MM.1S (cell line): ENCODE data around the gene GARNL3.

Source experiments
- DNase-seq: peaks from one replicate; pipeline ENCODE4 v3.0.0-alpha.2; 2015
- H2AFZ ChIP-seq: fragments of 300-600 bp; sonication (generic); 2 replicates; pipeline ENCODE4 v1.6.0; 2016; ENCODE audit warnings: antibody characterized with exemption, low read length
- H3F3A ChIP-seq: fragments of 300-600 bp; sonication (generic); 2 replicates; pipeline ENCODE4 v1.6.1; 2016; ENCODE audit warnings: mild to moderate bottlenecking, antibody characterized with exemption, low read length, moderate library complexity, mixed read lengths; ENCODE audit not compliant: insufficient read depth
- H3K27ac ChIP-seq: fragments of 300-600 bp; sonication (generic); 2 replicates; pipeline ENCODE4 v1.5.1; 2016; ENCODE audit warnings: mild to moderate bottlenecking, low read length
- H3K27me3 ChIP-seq: fragments of 300-600 bp; sonication (generic); replicated peaks from 2 replicates; pipeline ENCODE4 v1.6.0; 2016; ENCODE audit warnings: low read length; ENCODE audit not compliant: insufficient read depth
- H3K36me3 ChIP-seq: fragments of 300-600 bp; sonication (generic); replicated peaks from 2 replicates; pipeline ENCODE4 v1.6.1; 2016; ENCODE audit warnings: mild to moderate bottlenecking, low read length, mixed read lengths; ENCODE audit not compliant: insufficient read depth
- H3K4me1 ChIP-seq: fragments of 300-600 bp; sonication (generic); 2 replicates; pipeline ENCODE4 v1.6.1; 2016; ENCODE audit warnings: low read length, mixed read lengths
- H3K4me2 ChIP-seq: fragments of 300-600 bp; sonication (generic); 2 replicates; pipeline ENCODE4 v1.6.0; 2016; ENCODE audit warnings: low read depth, low read length
- H3K4me3 ChIP-seq: fragments of 300-600 bp; sonication (generic); 2 replicates; pipeline ENCODE4 v1.5.1; 2016; ENCODE audit warnings: low read length, mixed read lengths
- H3K79me2 ChIP-seq: fragments of 300-600 bp; sonication (generic); 2 replicates; pipeline ENCODE4 v1.6.1; 2016; ENCODE audit warnings: mixed run types, low read length, mixed read lengths
- H3K9ac ChIP-seq: fragments of 300-600 bp; sonication (generic); 2 replicates; pipeline ENCODE4 v1.6.1; 2016; ENCODE audit warnings: low read length, mixed read lengths
- H3K9me2 ChIP-seq: fragments of 300-600 bp; sonication (generic); replicated peaks from 2 replicates; pipeline ENCODE4 v1.6.1; 2016; ENCODE audit warnings: mild to moderate bottlenecking, low read length, mixed read lengths; ENCODE audit not compliant: insufficient read depth
- H3K9me3 ChIP-seq: fragments of 300-600 bp; sonication (generic); replicated peaks from 2 replicates; pipeline ENCODE4 v1.6.1; 2016; ENCODE audit warnings: mild to moderate bottlenecking, low read length, mixed read lengths; ENCODE audit not compliant: insufficient read depth
- H4K20me1 ChIP-seq: fragments of 300-600 bp; sonication (generic); 2 replicates; pipeline ENCODE4 v1.6.1; 2016; ENCODE audit warnings: mild to moderate bottlenecking, low read length, moderate library complexity, mixed read lengths; ENCODE audit not compliant: insufficient read depth
- EZH2 ChIP-seq: fragments of 300-600 bp; sonication (generic); optimal IDR thresholded peaks from 2 replicates; pipeline ENCODE3; 2017; ENCODE audit warnings: low read depth, mild to moderate bottlenecking, antibody characterized with exemption, low read length, mixed read lengths
- EZH2phosphoT487 ChIP-seq: fragments of 300-600 bp; sonication (generic); IDR thresholded peaks from 2 replicates; pipeline ENCODE4 v1.6.1; 2018; ENCODE audit warnings: antibody characterized with exemption, low read length
- TF ChIP-seq, protein P1 (sequence below): fragments of 300-600 bp; sonication (generic); IDR thresholded peaks from 2 replicates; pipeline ENCODE4 v1.5.1; 2016; ENCODE audit warnings: antibody characterized with exemption, low read length, mixed read lengths

Gene GARNL3

DNA sequence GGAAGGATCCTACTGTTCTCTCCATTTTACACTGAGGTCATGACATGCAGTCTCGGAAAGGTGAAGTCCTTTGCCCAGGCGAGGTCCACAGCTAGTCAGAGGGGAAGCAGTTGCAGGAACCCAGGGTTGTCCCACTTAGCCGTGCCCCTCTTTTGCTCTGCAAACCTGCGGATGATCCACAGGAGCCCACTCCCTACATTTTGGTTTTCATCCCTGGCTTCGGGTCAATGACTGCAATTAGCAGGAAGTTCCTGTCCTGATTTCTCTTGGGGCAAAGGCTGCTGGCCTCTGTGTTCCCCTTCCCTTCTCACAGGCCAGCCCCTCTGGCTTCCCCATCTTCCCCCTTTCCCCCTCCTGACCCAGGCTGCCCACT, 133.7 kb downstream of the GARNL3 start:
- H3K27me3 ChIP-seq, result no peaks in the 10 kb centered on the region
- no peaks in the 10 kb centered on the region for H3K36me3 ChIP-seq
- no peaks in the 10 kb centered on the region for H4K20me1 ChIP-seq
- peak overlapping the region; percentile 80 for H2AFZ ChIP-seq
- H3K9me2 ChIP-seq, result no peaks in the 10 kb centered on the region
- no peaks in the 10 kb centered on the region for H3F3A ChIP-seq
- TF ChIP-seq, protein P1, sequence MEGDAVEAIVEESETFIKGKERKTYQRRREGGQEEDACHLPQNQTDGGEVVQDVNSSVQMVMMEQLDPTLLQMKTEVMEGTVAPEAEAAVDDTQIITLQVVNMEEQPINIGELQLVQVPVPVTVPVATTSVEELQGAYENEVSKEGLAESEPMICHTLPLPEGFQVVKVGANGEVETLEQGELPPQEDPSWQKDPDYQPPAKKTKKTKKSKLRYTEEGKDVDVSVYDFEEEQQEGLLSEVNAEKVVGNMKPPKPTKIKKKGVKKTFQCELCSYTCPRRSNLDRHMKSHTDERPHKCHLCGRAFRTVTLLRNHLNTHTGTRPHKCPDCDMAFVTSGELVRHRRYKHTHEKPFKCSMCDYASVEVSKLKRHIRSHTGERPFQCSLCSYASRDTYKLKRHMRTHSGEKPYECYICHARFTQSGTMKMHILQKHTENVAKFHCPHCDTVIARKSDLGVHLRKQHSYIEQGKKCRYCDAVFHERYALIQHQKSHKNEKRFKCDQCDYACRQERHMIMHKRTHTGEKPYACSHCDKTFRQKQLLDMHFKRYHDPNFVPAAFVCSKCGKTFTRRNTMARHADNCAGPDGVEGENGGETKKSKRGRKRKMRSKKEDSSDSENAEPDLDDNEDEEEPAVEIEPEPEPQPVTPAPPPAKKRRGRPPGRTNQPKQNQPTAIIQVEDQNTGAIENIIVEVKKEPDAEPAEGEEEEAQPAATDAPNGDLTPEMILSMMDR, result no peak
- TF ChIP-seq EZH2 (no peak), EZH2phosphoT487 (no peak)
- H3K9me3 ChIP-seq, result no peaks in the 10 kb centered on the region
- peaks cover 12% of the 10 kb centered on the region for H3K79me2 ChIP-seq
- H3K4me1 ChIP-seq, result peaks cover 14% of the 10 kb centered on the region
- H3K9ac ChIP-seq, result peak overlapping the region; percentile 80; the same call in 1 of the 2 replicates
- peak overlapping the region; percentile 98 for H3K4me2 ChIP-seq
- peak overlapping the region; percentile 84 for H3K4me3 ChIP-seq
- H3K27ac ChIP-seq, result no peak overlapping the region
- DNase-seq, result no peak

DNA sequence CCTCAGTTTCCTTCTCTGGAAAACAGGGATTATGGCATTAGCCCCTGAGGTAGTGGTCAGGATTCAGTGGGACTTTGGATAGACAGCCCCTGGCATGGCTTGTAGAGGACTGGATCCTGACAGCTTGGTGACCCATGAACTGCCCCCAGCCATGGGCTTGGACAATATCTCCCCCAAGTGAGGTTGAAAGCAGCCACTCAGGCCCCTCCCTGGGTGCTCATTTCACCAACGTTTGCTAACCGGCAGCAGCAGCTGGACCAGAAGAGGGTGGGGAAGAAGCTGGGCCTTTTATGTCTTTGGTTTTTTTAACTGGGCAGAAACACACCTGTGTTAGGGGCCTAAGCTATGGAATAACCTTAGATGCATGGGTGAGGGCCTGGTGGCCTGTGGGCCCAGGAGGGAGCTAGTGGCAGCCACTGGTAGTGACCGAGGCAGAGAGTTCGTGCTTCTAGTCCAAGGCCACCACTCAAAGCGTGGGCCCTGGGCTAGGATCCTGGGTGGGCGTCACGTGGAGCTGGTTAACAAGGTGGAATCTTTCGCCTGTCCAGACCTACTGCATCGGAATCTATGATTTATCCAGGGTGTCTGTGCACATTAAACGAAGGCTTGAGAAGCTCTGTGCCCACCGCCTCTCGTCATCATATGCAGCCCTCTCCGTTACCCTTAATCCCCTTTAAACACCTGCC, 134.3 kb downstream of the GARNL3 start:
- no peak overlapping the region for H3K27ac ChIP-seq
- H3K9ac ChIP-seq, result no peak overlapping the region
- H3K4me1 ChIP-seq, result peaks cover 14% of the 10 kb centered on the region
- H2AFZ ChIP-seq, result no peak overlapping the region
- H3K9me3 ChIP-seq, result no peaks in the 10 kb centered on the region
- H3K27me3 ChIP-seq, result no peaks in the 10 kb centered on the region
- H4K20me1 ChIP-seq, result no peaks in the 10 kb centered on the region
- no peak for DNase-seq
- H3K36me3 ChIP-seq, result no peaks in the 10 kb centered on the region
- H3K4me3 ChIP-seq, result no peak overlapping the region
- no peaks in the 10 kb centered on the region for H3F3A ChIP-seq
- H3K79me2 ChIP-seq, result peaks cover 12% of the 10 kb centered on the region
- H3K4me2 ChIP-seq, result no peak overlapping the region
- no peaks in the 10 kb centered on the region for H3K9me2 ChIP-seq
- TF ChIP-seq, protein P1, result no peak

DNA sequence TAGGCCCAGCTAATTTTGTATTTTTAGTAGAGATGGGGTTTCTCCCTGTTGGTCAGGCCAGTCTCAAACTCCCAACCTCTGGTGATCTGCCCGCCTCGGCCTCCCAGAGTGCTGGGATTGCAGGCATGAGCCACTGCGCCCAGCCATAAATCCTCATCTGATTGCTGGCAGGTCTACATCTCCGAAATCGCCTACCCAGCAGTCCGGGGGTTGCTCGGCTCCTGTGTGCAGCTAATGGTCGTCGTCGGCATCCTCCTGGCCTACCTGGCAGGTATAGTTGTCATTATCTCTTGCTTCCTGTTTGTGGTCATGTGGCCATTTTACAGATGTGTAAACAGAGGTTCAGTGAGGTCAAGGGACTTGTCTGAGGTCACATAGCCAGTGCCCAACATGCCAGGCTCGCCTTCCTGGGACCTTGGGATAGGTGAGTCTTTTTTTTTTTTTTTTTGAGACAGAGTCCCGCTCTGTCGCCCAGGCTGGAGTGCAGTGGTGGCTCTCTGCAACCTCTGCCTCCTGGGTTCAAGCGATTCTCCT, 135.2 kb downstream of the GARNL3 start:
- no peaks in the 10 kb centered on the region for H3K27me3 ChIP-seq
- H3K4me1 ChIP-seq, result peaks cover 14% of the 10 kb centered on the region
- no peak overlapping the region for H3K27ac ChIP-seq
- H3K9me2 ChIP-seq, result no peaks in the 10 kb centered on the region
- no peaks in the 10 kb centered on the region for H3F3A ChIP-seq
- H3K9ac ChIP-seq, result no peak overlapping the region
- H3K4me2 ChIP-seq, result no peak overlapping the region
- no peaks in the 10 kb centered on the region for H4K20me1 ChIP-seq
- TF ChIP-seq EZH2 (no peak), EZH2phosphoT487 (no peak)
- TF ChIP-seq, protein P1, result no peak
- H2AFZ ChIP-seq, result no peak overlapping the region
- H3K79me2 ChIP-seq, result peaks cover 12% of the 10 kb centered on the region
- no peak for DNase-seq
- no peaks in the 10 kb centered on the region for H3K36me3 ChIP-seq
- no peaks in the 10 kb centered on the region for H3K9me3 ChIP-seq
- no peak overlapping the region for H3K4me3 ChIP-seq
